ENCODE data around the gene SLC29A3.

GRCh38 chr10:71406878-71407277 lies 87.8 kb downstream of the SLC29A3 start:
- TF ChIP-seq POLR2AphosphoS5 (IDR thresholded peaks at IDR 0.05; ENCODE audit: borderline replicate concordance, low read depth, low read length) (no peak), FOXP2 (optimal IDR thresholded peaks at IDR 0.05; ENCODE audit: control extremely low read depth, extremely low read length, insufficient read depth) (no peak), EZH2 (IDR thresholded peaks at IDR 0.05) (no peak)

Measured in SK-N-MC (cell line).